ENCODE results near the gene FRG2. TPM values are rescaled to one million over a fixed set of nuclear protein-coding genes. Genes with fewer than 3 reads are reported as not detected.
"Not testable (repeated sequence)": the region's sequence is repeated elsewhere in the genome, so short reads cannot be mapped to it uniquely, and the experiment has no call there.

Gene FRG2
- total RNA-seq (2014; rRNA removed; shearing (Covaris generic)): 0.88 and 0.96 TPM in 2 replicates

- DNase-seq (ENCODE audit: low read depth): not testable (repeated sequence)
Measured at GRCh38 chr4:190027156-190027555, at the start of gene FRG2. Gene FRG2 (minus strand): TSS chr4:190027256. CDS start chr4:190027204, 52 bp downstream.

GRCh38 chr4:190068351-190068750 lies 41.3 kb upstream of the FRG2 start:
- not testable (repeated sequence) for DNase-seq (ENCODE audit: low read depth)

GRCh38 chr4:190064805-190065204 lies 37.7 kb upstream of the FRG2 start:
- DNase-seq (ENCODE audit: low read depth): not testable (repeated sequence)

GRCh38 chr4:190064342-190064741 lies 37.3 kb upstream of the FRG2 start, which contains the start of gene DBET:
Gene DBET (plus strand): TSS chr4:190064502.
- not testable (repeated sequence) for DNase-seq (ENCODE audit: low read depth)

GRCh38 chr4:190058997-190059396 lies 31.9 kb upstream of the FRG2 start:
- not testable (repeated sequence) for DNase-seq (ENCODE audit: low read depth)

- DNase-seq (ENCODE audit: low read depth): not testable (repeated sequence)
Measured at GRCh38 chr4:190049378-190050239, 22.6 kb upstream of the FRG2 start.

- not testable (repeated sequence) for DNase-seq (ENCODE audit: low read depth)
Measured at GRCh38 chr4:190047627-190048026, 20.6 kb upstream of the FRG2 start.

- not testable (repeated sequence) for DNase-seq (ENCODE audit: low read depth)
Measured at GRCh38 chr4:190040873-190041272, 13.8 kb upstream of the FRG2 start.

GRCh38 chr4:190037704-190038388 lies 10.8 kb upstream of the FRG2 start:
- not testable (repeated sequence) for DNase-seq (ENCODE audit: low read depth)

- DNase-seq (ENCODE audit: low read depth): not testable (repeated sequence)
Measured at GRCh38 chr4:190031264-190031663, 4.2 kb upstream of the FRG2 start.

- DNase-seq (ENCODE audit: low read depth): not testable (repeated sequence)
Measured at GRCh38 chr4:190022614-190023281, 4.3 kb downstream of the FRG2 start.

GRCh38 chr4:190021973-190022372 lies 5.1 kb downstream of the FRG2 start:
- DNase-seq (ENCODE audit: low read depth): not testable (repeated sequence)

GRCh38 chr4:190020790-190021717 lies 6.0 kb downstream of the FRG2 start:
- no peak for DNase-seq (ENCODE audit: low read depth)

- DNase-seq (ENCODE audit: low read depth): not testable (repeated sequence)
Measured at GRCh38 chr4:190019859-190020463, 7.1 kb downstream of the FRG2 start.

- DNase-seq (ENCODE audit: low read depth): no peak
Measured at GRCh38 chr4:190019023-190019858, 7.8 kb downstream of the FRG2 start.

GRCh38 chr4:190018201-190018920 lies 8.7 kb downstream of the FRG2 start:
- no peak for DNase-seq (ENCODE audit: low read depth)

GRCh38 chr4:190017357-190018200 lies 9.5 kb downstream of the FRG2 start:
- no peak for DNase-seq (ENCODE audit: low read depth)

Measured in RPMI7951 (cell line).